PFSK-1 (cell line): ENCODE measurements around the gene ELAC1.

Experiments used
- FOXP2 ChIP-seq: optimal IDR thresholded peaks from 2 replicates; pipeline ENCODE3; 2011; ENCODE audit warnings: borderline replicate concordance, control low read depth, inconsistent platforms; ENCODE audit not compliant: insufficient read depth; ENCODE audit errors: extremely low read length, extremely low read depth
- POLR2AphosphoS5 ChIP-seq: IDR thresholded peaks from 2 replicates; pipeline ENCODE4 v1.6.1; 2012; ENCODE audit warnings: low read depth, mild to moderate bottlenecking, control low read depth, low read length, moderate library complexity
- SIN3A ChIP-seq: IDR thresholded peaks from 2 replicates; pipeline ENCODE4 v1.6.1; 2012; ENCODE audit warnings: mild to moderate bottlenecking, low read length, moderate library complexity, borderline replicate concordance; ENCODE audit not compliant: insufficient read depth
- TAF1 ChIP-seq: IDR thresholded peaks from 2 replicates; pipeline ENCODE4 v1.6.1; 2012; ENCODE audit warnings: low read length, control low read depth, borderline replicate concordance; ENCODE audit not compliant: insufficient read depth
- TF ChIP-seq, protein P1 (sequence below), 2 experiments: IDR thresholded peaks; 2 replicates each; pipeline versions ENCODE4 v1.6.1 to v1.8.0; 2011 to 2012; ENCODE audit warnings: low read depth in 2 of 2, low read length in 2 of 2, control low read depth in 1 of 2, inconsistent platforms in 1 of 2, mild to moderate bottlenecking in 1 of 2, moderate library complexity in 1 of 2; ENCODE audit not compliant: insufficient read depth in 1 of 2

Gene ELAC1

DNA sequence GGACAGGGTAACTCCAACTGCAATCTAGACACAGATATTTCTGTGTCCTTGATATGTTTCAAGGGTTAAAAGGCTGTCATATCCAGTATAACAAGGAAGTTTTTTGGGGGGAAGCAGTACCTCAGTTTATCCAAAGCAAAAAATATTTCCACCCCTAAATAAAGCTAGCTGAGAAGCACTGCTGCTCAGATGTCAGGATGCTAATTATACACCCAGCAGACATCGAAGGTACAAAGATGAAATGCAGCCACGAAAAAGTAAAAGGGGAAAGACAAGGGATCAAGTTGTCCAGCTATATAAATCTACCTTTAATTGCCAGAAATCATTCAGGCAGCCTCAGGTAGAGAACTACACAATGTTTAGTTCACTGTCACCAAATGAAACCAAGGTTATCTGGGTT, 26.2 kb downstream of the ELAC1 start:
- TF ChIP-seq SIN3A (no peak), POLR2AphosphoS5 (no peak), TAF1 (no peak), FOXP2 (no peak)
- TF ChIP-seq, protein P1, sequence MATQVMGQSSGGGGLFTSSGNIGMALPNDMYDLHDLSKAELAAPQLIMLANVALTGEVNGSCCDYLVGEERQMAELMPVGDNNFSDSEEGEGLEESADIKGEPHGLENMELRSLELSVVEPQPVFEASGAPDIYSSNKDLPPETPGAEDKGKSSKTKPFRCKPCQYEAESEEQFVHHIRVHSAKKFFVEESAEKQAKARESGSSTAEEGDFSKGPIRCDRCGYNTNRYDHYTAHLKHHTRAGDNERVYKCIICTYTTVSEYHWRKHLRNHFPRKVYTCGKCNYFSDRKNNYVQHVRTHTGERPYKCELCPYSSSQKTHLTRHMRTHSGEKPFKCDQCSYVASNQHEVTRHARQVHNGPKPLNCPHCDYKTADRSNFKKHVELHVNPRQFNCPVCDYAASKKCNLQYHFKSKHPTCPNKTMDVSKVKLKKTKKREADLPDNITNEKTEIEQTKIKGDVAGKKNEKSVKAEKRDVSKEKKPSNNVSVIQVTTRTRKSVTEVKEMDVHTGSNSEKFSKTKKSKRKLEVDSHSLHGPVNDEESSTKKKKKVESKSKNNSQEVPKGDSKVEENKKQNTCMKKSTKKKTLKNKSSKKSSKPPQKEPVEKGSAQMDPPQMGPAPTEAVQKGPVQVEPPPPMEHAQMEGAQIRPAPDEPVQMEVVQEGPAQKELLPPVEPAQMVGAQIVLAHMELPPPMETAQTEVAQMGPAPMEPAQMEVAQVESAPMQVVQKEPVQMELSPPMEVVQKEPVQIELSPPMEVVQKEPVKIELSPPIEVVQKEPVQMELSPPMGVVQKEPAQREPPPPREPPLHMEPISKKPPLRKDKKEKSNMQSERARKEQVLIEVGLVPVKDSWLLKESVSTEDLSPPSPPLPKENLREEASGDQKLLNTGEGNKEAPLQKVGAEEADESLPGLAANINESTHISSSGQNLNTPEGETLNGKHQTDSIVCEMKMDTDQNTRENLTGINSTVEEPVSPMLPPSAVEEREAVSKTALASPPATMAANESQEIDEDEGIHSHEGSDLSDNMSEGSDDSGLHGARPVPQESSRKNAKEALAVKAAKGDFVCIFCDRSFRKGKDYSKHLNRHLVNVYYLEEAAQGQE (IDR thresholded peaks at IDR 0.05; ENCODE audit: insufficient read depth in 1 of 2, low read depth in 2 of 2, low read length in 2 of 2): no peak

DNA sequence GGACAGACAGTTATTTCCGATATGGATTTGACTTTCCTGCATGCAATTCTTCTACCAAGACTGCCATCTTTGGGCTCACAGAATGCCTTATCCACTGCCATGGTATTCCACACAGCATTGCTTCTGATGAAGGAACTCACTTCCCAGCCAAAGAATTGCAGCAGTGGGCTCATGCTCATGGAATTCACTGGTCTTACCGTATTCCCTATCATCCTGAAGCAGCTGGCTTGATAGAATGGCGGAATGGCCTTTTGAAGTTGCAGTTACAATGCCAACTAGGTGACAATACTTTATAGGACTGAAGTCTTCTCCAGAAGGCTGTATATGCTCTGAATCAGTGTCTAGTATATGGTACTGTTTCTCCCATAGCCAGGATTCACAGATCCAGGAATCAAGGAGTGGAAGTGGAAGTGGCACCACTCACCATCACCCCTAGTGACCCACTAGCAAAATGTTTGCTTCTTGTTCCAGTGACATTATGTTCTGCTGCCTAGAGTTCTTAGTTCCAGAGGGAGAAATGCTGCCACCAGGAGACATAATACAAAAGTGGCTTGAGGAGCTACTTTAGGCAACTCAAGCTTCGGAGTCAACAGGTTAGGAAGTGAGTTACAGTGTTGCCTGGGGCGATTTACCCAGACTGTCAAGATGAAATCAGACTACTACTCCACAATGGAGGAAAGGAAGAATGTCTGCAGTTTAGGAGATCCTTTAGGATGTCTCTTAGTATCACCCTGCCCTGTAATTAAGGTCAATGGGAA, 38.4 kb downstream of the ELAC1 start:
- TF ChIP-seq, protein P1 (IDR thresholded peaks at IDR 0.05; ENCODE audit: insufficient read depth in 1 of 2, low read depth in 2 of 2, low read length in 2 of 2): no peak
- TF ChIP-seq TAF1: no peak
- no peak for TF ChIP-seq POLR2AphosphoS5
- no peak for TF ChIP-seq FOXP2

DNA sequence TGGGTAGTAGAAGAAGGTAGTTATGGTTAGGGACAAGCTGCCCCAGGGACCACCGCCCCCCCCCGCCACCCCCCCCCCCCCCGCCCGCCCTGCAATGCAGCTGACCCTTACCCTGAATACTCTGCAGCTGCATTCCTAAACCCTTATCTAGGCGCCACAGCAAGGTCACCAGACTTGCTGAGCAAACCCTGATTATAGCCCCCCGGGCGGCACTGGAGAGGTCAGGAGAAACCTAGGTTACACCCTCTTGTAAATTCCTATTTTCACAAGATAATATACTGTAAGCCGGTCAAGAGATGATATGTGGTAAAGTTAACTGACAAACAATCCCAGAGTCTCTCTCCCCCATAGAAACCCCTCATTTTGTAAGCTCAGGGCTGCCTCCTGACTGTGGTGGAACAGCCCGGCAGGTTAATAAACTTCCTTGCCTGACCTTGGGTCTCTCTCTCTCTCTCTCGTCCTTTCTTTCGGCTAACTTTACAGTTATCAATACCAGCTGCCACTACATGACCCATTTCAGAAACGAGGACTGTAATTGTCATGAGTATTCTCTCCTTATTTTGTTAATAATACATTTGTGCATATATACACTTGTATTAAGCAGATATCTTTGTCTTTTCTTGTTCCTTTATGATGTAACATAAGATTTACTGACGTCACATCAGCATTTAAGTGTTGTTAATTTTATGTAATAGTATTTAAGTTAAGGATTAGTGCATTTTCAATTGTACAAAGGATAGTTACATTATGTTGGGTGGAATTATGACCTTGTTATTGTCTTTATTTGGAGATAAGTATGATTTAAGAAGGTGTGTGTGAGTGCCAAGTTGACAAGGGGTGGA, 39.3 kb downstream of the ELAC1 start:
- TF ChIP-seq POLR2AphosphoS5: no peak
- TF ChIP-seq, protein P1 (IDR thresholded peaks at IDR 0.05; ENCODE audit: insufficient read depth in 1 of 2, low read depth in 2 of 2, low read length in 2 of 2): no peak
- no peak for TF ChIP-seq SIN3A
- TF ChIP-seq FOXP2: no peak
- TF ChIP-seq TAF1: no peak

DNA sequence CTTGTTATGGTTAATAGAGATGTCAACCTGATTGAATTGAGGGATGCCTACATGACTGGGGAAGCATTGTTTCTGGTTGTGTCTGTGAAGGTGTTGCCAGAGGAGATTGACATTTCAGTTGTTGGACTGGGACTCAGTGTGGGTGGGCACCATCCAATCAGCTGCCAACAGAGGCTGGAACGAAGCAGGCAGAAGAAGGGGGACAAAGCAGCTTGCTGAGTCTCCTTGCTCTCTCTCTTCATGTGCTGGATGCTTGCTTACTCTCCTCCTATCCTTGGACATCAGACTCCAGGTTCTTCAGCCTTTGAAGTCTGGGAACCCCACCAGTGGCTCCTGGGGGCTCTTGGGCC, 39.9 kb downstream of the ELAC1 start:
- TF ChIP-seq TAF1 (no peak), FOXP2 (no peak), SIN3A (no peak), POLR2AphosphoS5 (no peak)
- TF ChIP-seq, protein P1 (IDR thresholded peaks at IDR 0.05; ENCODE audit: insufficient read depth in 1 of 2, low read depth in 2 of 2, low read length in 2 of 2): no peak

DNA sequence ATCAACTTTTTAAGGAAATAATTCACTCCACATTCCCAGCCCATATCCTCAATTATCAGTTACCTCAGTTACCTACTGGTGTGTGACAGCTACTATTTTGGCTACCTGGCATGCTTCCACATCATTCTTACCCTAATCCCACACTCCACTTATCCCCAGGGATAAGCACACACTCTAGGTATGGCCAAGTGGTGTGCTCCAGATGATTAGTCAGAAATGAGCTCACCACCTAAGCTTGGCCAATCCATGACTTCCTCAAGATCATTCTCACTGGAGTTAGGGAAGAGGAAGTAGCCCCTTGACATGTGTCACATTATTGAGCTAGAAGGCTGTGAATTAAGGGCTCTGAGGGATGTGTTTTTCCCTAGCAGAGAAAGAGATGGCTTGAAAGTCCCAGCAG, 41.2 kb downstream of the ELAC1 start:
- TF ChIP-seq FOXP2 (no peak), POLR2AphosphoS5 (no peak), TAF1 (no peak), SIN3A (no peak)
- TF ChIP-seq, protein P1 (IDR thresholded peaks at IDR 0.05; ENCODE audit: insufficient read depth in 1 of 2, low read depth in 2 of 2, low read length in 2 of 2): no peak
